Endothelial cell of umbilical vein (primary cell): ENCODE data around the gene ZNF25.

Experiments used
- CTCF ChIP-seq, 2 donors: IDR thresholded peaks; 1 replicate in 1 of 2; 2 replicates in 1 of 2; pipeline ENCODE4 v1.5.1; 2011; ENCODE audit warnings: low read length in 2 of 2, mild to moderate bottlenecking in 2 of 2, moderate library complexity in 2 of 2, control low read depth in 1 of 2, inconsistent platforms in 1 of 2, low read depth in 1 of 2; ENCODE audit not compliant: insufficient read depth in 1 of 2; ENCODE audit errors: extremely low read depth in 1 of 2
- EZH2 ChIP-seq: IDR thresholded peaks from 2 replicates; pipeline ENCODE4 v1.6.1; 2012; ENCODE audit warnings: borderline replicate concordance, low read depth, mild to moderate bottlenecking, moderate library complexity, low read length, inconsistent platforms; ENCODE audit not compliant: severe bottlenecking
- FOS ChIP-seq: IDR thresholded peaks from 2 replicates; pipeline ENCODE4 v1.6.1; 2011; ENCODE audit warnings: mild to moderate bottlenecking, low read length, moderate library complexity, borderline replicate concordance; ENCODE audit not compliant: insufficient read depth
- MAX ChIP-seq: IDR thresholded peaks from 2 replicates; pipeline ENCODE4 v1.6.1; 2011; ENCODE audit not compliant: insufficient read depth, insufficient read length
- MYC ChIP-seq: IDR thresholded peaks from one replicate; pipeline ENCODE4 v1.6.1; 2011; ENCODE audit warnings: mild to moderate bottlenecking, low read depth, low read length
- POLR2A ChIP-seq: IDR thresholded peaks from 2 replicates; pipeline ENCODE4 v1.6.1; 2012; ENCODE audit warnings: low read depth, mild to moderate bottlenecking, control low read depth, low read length
- POLR2AphosphoS5 ChIP-seq: IDR thresholded peaks from 2 replicates; pipeline ENCODE4 v1.6.1; 2012; ENCODE audit warnings: low read depth, mild to moderate bottlenecking, control low read depth, low read length, moderate library complexity; ENCODE audit not compliant: insufficient read depth

- TF ChIP-seq POLR2A (no peak), EZH2 (no peak), CTCF (IDR thresholded peaks at IDR 0.05; ENCODE audit: extremely low read depth in 1 of 2, insufficient read depth in 1 of 2, low read depth in 1 of 2, low read length in 2 of 2) (no peak), MYC (no peak), FOS (no peak), MAX (no peak), POLR2AphosphoS5 (no peak)
These were observed 39.9 kb upstream of the ZNF25 start for GRCh38 chr10:38016354-38016753.
